ENCODE measurements around the gene ZC3H8. TPM values are rescaled to one million over a fixed set of nuclear protein-coding genes. Genes with fewer than 3 reads are reported as not detected.

ZC3H8 gene
- total RNA-seq, 1 donor from 2014 or later = 5.1 TPM

DNA sequence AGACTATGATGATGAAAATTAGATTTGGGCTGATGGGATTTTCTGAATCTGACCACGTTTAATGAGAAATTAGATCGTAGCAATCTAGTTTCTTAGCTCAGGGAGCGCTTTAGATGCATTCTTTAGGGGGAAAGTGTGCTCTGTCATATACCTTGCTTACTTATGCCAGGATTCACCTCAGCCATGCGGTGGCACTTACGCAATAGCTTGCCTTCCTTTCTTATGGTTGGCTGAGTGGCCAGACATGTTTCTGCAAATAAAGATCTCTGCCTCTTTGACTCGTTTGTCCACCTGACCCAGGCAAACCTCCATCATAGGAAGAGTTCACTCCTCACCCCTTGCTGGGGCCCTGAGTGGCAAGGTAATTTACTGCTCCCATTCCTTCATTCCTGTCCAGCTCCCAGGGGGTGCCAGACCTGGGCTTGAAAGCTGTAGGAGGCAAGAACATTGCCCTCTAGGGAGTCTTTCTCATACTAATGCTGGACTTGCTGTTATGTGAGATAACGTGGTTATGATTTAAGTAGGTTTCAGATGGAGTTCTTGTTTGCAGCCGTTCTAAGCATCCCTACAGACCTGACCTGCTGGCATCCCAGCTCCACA, 59.6 kb downstream of the ZC3H8 start:
- no peak for DNase-seq (ENCODE audit: low spot score)

DNA sequence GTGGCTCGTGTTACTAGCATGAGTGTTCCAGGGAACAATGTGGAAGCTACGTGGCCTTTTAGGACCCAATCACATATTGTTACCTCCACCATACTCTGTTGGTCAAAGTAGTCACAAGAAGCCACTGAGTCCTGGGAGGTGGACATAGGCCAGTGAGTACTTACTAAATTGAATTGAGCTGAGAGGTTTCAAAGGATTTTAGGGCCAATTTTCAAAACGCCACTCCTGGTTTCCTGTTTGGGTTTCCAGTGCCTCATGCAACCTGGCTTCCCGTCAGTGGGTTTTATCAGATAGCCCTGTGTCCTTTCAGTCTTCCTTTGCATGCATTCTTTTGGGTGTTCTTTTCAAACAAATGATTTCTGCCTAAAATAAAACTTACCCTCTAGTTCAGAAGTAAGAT, 60.4 kb downstream of the ZC3H8 start:
- DNase-seq (ENCODE audit: low spot score) = no peak

DNA sequence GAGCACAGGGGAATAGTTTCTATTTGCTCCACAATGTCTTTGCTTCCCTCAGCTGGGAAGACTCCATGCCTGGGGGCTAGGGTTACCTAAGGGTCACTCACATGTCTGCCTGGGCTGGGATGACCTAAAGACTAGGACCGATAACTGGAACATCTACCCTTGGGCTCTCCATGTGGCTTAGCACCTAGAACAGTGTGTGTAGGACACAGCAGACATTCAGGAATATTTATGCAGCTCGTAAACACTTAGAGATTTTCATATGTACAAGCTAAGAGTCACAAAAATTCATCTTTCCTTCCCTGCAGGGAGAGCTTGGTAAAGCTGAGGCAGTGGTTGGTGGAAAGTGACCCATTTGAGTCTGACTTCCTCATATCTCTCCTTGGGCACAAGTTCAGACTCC, 60.8 kb downstream of the ZC3H8 start:
- DNase-seq (ENCODE audit: low spot score) = no peak

DNA sequence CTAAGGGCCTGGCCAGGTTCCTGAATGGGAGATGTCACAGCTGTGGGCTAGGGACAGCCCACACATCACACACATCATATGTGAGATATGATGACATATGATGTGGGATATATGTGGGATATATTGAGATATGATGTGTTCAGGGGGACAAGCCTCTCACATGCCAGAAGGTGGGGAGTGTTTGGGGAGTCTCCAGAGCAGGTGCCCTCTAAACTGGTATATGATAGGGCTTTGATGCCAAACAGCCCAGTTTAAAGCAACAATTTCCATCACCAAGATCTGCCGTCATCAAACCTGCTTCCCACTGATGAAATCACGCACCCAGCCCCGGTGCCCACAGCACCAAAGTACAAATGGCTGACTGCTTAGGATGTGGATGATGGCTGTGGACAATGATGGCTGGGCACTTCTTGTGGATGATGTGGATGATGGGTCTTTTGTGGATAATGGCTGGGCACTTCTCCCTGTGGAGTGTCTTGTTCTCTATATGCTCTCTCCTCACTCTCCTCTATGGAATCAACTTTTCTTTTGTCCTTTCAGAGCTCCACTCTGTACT, 65.8 kb downstream of the ZC3H8 start:
- DNase-seq (ENCODE audit: low spot score) = no peak

DNA sequence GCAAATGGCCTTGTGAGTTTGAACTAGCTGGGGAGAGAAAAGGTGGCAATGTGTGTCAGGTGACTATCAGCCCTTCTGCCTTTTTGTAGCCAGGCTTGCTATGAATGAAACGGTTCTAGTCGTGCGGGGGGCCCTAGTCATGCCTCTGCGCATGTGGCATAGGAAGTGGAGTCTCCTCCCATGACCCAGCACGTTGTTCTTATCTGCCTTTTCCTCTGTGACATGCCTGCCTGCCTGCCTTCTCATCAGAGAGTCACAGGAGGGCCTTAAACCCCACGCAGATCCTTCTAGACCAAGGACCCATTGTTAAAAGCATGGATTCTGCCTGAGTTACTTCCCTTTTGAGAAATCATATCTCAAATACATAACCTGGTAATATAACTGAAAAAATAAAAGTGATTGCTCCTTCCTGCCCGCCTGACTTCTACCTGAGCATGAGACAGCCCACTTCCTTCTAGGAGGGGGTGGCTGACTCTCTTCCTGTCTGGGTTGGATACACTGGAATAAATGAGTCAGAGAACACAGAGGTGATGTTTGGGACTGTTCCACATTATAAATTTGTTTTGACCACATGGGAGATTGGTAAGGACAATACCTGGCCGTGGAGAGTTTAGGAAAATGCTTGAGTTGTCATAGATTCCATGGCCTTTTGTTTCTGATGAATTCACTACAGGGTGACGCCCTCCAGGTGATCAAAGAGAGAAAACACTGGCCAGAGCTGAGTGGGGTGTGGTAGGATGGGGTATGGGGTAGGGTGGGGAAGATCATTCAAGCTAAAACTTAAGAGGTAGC, 66.8 kb downstream of the ZC3H8 start:
- no peak for DNase-seq (ENCODE audit: low spot score)

DNA sequence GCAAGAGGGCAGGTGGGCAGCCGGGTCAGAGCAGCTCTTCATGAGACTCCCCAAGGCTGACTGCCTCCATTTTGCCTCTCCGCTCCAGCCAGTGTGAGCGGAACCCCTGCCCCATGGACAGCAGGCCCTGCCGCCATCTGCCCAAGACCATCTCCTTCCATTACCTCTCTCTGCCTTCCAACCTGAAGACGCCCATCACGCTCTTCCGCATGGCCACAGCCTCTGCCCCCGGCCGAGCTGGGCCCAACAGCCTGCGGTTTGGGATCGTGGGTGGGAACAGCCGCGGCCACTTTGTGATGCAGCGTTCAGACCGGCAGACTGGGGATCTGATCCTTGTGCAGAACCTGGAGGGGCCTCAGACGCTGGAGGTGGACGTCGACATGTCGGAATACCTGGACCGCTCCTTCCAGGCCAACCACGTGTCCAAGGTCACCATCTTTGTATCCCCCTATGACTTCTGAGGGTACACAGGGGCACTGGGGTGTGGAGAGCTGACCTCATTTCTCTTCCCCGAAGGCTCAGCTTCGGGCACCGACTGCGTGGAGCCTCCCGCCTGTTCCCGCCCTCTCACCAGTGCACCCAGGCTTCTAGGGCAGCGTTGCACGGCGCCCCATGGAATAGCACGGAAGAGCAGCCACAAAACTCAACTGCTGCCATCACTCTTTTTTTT, 67.7 kb downstream of the ZC3H8 start:
- no peak for DNase-seq (ENCODE audit: low spot score)

DNA sequence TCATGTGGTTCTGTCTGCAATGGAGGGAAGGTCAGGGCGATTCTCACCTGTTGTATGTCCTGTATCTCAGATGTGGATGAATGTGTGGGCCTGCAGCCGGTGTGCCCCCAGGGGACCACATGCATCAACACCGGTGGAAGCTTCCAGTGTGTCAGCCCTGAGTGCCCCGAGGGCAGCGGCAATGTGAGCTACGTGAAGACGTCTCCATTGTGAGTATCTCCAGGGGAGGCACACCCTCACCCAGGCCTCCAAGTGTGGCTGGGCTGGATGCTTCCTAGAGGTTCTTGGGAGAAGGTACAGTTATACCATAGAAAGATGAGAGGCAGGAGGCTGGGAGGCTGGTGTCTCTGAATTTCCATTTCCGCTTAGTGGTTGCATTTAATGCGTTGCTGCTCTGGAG, 69.7 kb downstream of the ZC3H8 start:
- no peak for DNase-seq (ENCODE audit: low spot score)

DNA sequence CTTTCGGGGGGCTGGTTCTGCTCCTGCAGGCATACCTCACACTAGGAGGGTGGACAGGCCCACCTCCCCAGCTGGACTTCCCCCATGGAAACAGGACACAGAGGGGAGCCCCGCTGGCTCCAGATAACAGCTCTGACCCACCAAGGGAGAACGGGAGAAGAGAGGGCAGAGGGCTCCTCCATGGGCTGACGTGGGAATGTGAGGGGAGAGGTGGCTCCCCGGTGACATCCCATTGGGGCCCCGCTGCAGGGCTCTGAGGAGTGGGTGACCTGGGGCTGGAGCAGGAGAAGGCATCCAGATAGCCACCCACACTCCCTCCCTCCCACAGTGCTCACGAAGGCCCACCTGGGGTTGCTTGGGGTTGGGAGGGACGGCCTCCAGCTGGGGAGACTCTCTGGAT, 70.7 kb downstream of the ZC3H8 start:
- DNase-seq (ENCODE audit: low spot score) = no peak

DNA sequence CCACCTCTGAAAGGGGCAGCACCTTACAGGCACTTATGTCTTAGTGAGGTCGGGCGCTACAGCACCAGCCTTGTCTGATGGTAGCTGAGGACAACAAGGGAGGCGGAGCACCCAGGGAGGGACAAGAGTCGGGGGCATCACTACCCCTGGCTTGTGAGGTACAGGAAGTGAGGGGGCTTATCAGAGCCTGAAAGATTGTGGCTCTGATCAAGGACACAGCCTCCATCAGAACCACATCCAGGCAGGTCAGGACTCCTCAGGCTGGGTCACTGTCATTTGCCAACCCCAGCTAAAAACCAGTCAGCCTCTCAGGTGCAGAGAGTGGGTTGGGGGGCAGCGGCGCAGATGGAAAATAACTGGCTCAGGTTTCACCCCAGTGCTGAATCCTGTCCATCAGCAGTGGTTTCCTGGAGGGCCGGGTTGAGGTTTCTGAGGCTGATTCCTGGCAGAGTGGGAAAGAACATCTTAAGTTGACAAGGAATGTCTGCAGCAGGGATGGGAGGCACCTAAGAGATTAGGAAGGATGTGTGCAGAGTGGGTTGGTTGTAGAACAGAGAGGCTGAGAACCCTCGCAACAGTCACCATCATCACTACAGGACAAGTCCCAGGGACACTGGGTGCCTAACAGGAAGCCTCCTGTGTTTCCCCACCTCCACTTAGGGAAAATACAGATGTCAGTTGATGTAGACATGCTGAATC, 71.4 kb downstream of the ZC3H8 start:
- no peak for DNase-seq (ENCODE audit: low spot score)

DNA sequence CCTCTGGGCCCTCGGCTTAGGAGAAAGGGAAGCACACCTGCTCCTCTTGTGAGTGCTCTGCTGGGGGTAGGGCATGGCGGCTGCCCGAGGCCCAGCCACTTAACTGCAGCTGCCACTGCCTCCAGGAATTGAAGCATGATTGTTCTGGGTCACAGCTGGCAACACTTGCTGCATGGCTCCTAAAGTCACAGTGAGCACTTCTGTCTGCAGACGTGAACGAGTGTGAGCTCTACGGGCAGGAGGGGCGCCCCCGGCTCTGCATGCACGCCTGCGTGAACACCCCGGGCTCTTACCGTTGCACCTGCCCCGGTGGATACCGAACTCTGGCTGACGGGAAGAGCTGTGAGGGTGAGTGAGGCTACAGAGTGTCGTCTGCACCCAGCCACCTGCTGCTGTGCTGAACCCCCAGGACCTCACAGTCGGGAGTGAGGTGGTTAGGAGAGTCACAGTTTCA, 72.2 kb downstream of the ZC3H8 start:
- DNase-seq (ENCODE audit: low spot score) = no peak

DNA sequence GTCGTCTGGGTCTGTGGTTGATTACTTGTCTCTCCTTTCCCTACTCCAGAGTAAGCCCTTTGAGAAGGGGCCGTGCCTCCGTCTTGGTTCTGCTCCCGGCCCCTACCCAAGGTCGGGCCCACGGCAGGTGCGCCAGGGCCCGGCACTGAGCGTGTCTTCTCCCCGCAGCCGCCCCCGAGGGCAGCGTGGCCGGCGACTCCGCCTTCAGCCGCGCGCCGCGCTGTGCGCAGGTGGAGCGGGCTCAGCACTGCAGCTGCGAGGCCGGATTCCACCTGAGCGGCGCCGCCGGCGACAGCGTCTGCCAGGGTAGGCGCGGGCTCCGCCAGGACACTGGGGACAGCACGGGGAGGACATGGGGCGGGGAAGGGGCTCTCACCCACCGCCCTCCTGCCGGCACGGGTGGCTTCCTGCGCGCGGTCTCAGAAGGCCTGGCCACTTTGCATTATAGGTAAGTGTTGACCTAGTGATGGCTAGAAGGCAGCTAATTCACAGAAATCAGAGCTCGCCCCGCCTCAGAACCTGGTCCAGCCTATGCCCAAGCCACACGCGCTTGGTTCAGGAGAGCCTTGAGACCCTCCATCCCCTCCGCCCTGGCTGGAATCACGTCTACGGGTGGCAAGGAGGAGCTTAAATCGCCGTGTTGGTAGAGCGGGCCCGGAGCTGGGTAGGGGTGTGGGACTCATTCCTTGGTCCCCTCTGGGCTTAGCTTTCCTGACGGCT, 73.1 kb downstream of the ZC3H8 start:
- DNase-seq (ENCODE audit: low spot score) = no peak

DNA sequence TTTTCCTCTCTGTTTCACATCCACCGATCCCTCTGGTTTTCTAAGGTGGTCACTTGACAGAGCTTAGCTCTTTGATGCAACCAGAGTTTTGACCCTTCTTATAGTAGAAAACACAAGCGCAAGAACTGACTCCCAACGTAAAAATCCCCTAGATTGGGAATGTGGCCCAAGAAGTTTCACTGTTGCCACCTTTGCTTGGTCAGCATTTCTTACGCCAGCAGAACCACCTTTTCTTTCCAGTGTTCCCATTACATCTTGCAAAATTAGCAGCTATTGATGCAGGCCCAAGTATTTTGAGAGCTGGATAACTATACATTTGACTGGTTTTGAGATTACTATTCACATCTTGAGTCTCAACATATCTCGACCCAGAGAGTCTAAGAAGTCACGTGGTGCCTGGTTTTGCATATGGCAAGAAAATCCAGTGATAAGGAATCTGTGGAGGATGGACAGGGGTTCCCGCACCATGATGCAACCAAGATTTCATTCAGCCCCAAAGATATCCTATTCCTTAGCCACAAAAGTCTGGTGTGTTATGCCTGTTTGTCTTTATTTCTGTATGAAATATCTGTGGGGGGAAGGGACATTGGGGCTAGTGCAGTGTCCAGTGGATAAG, 78.8 kb downstream of the ZC3H8 start:
- no peak for DNase-seq (ENCODE audit: low spot score)

DNA sequence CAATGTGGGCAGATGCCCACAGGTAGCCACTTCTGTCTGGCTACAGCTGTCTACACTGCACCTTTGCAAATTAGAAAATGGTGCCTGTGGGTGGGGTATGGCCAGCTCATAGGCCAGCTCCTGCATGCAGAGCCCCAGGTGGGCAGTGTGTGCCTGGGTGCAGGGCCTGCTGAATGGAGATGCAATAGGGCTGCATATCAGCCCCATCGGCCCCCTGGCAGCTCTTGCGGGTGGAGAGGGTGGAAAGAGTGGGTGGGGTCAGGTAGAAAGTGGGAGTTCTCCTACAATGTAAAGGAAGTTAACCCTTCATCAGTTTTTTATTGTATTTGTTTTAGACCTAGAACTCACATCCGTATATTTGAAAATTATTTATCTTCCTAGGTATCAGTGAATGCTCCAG, 79.5 kb downstream of the ZC3H8 start:
- no peak for DNase-seq (ENCODE audit: low spot score)

DNA sequence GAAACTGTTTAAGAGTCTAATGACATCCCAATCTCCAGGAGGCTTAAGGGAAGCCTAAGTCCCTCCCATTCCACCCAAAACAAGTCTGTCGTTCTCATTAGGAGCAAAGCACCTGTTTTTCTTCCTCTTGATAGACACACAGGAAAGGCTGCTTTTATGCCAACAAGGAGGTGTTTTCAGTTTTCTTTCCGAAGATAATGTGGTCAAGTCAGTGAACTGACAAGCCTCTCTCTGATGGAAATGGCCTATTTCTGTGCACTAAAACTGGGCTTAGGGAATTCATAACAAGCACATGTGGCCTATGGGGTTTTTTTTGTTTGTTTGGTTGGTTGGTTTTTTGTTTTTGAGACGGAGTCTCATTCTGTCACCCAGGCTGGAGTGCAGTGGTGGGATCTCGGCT, 80.5 kb downstream of the ZC3H8 start:
- no peak for DNase-seq (ENCODE audit: low spot score)

DNA sequence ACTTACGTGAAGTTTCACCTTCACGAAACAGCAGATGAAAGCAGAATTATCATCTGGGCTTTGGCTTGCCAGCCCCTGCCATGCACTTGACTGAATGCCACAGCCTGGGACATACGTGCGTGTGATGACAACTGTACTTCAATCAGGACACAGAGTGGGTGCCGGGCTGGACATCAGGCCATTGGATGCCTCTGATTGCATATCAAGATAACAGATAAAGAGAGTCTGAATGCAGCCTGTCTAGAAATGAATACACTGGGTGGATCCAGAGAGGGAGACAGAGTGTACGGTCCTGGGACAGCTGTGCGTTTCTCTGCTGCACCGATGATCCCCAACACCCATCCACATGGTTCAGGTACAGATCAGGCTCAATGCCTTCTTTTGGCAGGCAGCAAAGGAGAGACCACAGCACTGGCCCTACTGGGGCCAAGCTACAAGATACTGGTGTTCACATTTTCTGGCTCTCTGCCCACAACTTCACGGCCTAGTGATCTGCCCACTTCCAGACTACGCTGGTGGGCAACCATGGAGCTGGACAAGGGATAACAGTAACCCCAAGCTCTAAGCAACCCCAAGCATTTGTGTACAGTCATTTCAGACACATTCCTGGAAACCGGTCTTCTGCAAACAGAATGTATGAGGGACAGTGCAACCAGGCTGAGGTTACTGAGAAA, 81.1 kb downstream of the ZC3H8 start:
- no peak for DNase-seq (ENCODE audit: low spot score)

DNA sequence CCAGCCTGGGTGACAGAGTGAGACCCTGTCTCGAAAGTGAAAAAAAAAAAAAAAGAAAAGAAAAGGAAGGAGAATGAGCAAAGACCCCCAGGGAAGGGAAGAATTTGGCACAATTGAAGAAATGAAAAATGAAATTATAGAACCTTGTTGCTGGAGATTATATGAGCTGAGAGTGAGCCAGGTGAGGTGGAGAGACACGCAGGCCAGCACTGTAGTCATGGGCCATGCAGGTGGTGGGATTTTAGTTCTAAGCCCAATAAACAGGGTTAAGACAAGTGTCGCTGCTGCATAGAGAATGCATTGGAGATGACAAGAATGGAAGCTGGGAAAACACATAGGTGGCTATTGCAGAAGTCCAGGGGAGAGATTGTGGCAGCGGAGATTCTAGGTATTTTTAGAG, 84.3 kb downstream of the ZC3H8 start:
- no peak for DNase-seq (ENCODE audit: low spot score)

DNA sequence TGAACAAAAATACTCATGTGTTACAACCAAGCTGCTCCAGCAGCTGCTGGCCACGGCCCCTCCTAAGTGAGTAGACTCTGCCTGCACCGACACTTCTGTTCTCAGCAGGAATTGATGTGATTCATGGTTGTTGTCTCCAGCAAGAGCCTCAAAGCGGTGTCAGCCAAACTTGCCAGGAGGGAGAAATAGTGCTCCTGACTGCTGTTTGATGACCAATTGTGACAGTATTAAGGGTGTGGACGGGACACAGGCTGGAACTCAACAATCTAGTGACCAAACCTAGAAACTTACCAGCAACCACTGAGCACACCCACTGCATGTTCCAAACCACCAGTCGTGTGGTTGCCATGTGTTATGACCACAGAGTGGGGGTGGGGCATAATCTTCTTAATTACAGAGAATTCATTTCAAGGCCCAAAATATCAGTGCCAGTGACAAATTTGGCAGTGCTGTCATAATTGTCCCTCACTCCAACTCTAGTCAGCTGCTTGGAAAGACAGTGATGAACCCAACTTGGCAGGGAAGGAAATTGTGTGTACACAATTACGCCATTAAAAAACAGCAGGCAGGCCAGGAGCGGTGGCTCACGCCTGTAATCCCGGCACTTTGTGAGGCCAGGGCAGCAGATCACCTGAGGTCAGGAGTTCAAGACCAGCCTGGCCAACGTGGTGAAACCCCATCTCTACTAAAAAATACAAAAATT, 86.3 kb downstream of the ZC3H8 start:
- no peak for DNase-seq (ENCODE audit: low spot score)

DNA sequence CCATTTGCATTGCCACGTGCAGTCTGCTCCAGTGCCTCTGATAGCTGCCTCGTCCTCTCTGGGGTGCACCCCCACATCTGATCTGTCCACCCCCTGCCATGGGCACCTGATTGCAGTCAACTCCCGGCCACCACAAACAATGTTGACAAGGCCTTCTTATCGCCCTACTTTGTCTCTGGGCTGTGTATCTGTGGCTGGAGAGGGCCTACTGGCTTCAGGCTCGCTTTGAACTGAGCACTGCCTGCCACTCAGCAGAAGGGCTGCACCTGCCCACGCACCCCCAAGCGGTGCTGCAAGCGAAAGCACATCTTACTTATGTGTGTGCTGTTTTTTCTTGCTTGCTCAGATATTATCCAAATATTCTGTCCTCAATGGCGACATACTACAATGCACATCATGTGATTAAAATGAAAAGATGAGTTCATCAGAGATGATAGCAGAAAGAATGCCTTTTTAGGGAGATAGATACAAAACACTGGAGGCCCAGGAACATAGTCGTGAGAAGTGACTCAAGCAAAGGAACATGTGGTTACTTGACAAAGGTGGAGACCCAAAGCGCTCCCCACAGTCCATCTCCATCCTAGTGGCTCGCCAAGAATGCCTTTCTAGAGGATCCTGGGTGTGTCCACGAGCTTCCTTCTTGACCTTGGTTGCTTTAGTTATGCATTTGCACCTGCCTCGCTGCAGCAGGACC, 87.9 kb downstream of the ZC3H8 start:
- no peak for DNase-seq (ENCODE audit: low spot score)

DNA sequence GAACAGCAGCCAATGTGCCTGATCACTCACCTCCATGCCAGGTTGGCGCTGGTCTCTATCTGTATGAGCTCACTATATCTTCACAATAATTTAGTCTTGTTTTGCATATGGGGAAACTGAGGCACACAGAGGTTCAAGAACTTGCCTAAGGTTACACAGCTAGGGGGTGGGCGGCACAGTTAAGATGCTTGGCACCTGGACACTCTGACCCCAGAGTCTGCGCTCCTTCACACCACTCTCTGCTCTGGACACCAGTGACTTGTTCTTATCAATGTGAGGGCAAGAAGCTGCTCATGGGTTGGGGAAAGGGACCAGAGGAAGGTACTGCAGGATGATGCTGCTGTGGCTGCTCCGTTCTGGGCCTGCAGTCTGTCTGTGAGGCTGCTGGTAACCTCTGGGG, 89.5 kb downstream of the ZC3H8 start:
- no peak for DNase-seq (ENCODE audit: low spot score)

Data from umbilical cord (tissue), 2 donors.